ENCODE results near the gene EEF2. TPM values are rescaled to one million over a fixed set of nuclear protein-coding genes. Genes with fewer than 3 reads are reported as not detected.
"Not testable (repeated sequence)": the region's sequence is repeated elsewhere in the genome, so short reads cannot be mapped to it uniquely, and the experiment has no call there.

Gene EEF2
- total RNA-seq, 2 experiments from 2014 or later, result 1,633 to 3,507 TPM

- no peaks in the 10 kb centered on the region for H3K9me2 ChIP-seq (ENCODE audit: insufficient read depth, low read length)
- peaks cover 6% of the 10 kb centered on the region; the same call in 1 of the 2 replicates for H3K36me3 ChIP-seq (ENCODE audit: insufficient read depth, low read length)
- H4K20me1 ChIP-seq (ENCODE audit: insufficient read depth, low read length), result peaks cover 8% of the 10 kb centered on the region
- peaks cover 26% of the 10 kb centered on the region; the same call in 1 of the 2 replicates for H3K79me2 ChIP-seq (ENCODE audit: insufficient read depth, low read depth, low read length)
- H3K27ac ChIP-seq (ENCODE audit: low read depth, low read length, poor library complexity, severe bottlenecking), result peak overlapping the region; percentile 38
- peaks cover 14% of the 10 kb centered on the region for H3K4me1 ChIP-seq (ENCODE audit: insufficient read depth, low read length, poor library complexity, severe bottlenecking)
- CTCF ChIA-PET (ENCODE audit: unreplicated experiment), result interaction anchor here (0.6 kb wide), 1 partner anchor 265 kb away, joined by 3 read pairs; no protein-coding TSS in a partner anchor
- intact Hi-C loops (cut with micrococcal nuclease; ENCODE audit: unreplicated experiment), result loop anchor here (1.0 kb wide), 2 partner anchors 22 to 58 kb away; partner anchors contain the start of gene ZBTB7A
- no TSS peak for BruUV-seq (replicated peaks)
- POLR2A ChIA-PET, result interaction anchor here (0.6 to 0.7 kb wide), 2 partner anchors 11 to 77 kb away, joined by 3 read pairs; no protein-coding TSS in a partner anchor
- peak overlapping the region; percentile 99 for H3K4me2 ChIP-seq (ENCODE audit: low read length)
- TF ChIP-seq, protein P1, sequence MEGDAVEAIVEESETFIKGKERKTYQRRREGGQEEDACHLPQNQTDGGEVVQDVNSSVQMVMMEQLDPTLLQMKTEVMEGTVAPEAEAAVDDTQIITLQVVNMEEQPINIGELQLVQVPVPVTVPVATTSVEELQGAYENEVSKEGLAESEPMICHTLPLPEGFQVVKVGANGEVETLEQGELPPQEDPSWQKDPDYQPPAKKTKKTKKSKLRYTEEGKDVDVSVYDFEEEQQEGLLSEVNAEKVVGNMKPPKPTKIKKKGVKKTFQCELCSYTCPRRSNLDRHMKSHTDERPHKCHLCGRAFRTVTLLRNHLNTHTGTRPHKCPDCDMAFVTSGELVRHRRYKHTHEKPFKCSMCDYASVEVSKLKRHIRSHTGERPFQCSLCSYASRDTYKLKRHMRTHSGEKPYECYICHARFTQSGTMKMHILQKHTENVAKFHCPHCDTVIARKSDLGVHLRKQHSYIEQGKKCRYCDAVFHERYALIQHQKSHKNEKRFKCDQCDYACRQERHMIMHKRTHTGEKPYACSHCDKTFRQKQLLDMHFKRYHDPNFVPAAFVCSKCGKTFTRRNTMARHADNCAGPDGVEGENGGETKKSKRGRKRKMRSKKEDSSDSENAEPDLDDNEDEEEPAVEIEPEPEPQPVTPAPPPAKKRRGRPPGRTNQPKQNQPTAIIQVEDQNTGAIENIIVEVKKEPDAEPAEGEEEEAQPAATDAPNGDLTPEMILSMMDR (conservative IDR thresholded peaks at IDR 0.05; ENCODE audit: low read length), result no peak
- TF ChIP-seq EZH2phosphoT487 (IDR thresholded peaks at IDR 0.05; ENCODE audit: borderline replicate concordance, low read depth, low read length), result no peak
- no peak overlapping the region for H2AFZ ChIP-seq (ENCODE audit: low read length)
- H3K9me3 ChIP-seq (ENCODE audit: low read length), result no peaks in the 10 kb centered on the region
- peak overlapping the region; percentile 96 for H3K4me3 ChIP-seq (ENCODE audit: low read depth, low read length, poor library complexity, severe bottlenecking)
- peak; percentile 30 for DNase-seq (ENCODE audit: low spot score)
Measured at GRCh38 chr19:4007836-4008539, 22.7 kb upstream of the EEF2 start.

DNA sequence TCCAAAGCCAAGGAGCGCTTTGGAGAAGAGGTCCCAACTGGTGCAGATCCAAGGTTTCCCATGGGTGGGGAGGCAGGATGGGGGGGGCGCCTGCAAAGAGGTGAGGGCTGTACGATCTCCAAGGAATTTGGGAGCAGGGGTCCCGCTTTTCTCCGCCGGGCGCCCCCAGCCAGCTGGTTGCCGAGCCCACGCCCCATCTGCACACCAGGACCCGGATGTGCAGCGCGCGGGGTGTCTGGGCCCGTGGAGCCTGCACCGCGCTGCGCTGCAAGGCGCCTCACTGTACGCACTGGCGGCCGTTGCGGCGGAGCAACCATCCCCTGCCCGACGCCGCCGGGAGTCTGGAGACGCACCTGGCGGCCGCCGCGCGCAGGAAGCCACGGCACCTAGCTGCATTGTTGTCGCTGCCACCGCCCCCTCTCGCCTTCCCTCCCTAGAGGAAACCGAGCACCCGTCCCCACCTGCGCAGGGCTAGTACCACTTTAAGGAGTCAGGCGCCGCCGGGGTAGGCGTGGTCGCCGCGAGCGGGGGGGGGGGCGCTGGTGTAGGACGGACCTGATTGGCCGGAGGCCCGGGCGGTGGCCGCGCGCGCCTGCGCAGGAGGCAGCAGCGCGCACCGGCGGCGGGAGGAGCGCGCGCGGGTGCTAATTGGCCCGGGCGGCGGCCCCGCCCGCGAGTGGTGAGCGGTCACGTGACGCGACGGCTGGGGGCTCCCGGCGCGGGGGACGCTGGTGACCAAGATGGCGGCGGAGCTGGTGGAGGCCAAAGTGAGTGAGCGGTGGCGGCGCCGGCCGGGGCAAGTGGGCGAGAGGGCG is 22.0 kb upstream of the EEF2 start, which contains the start of gene PIAS4:
PIAS4 (plus strand) TSS at position 716 of the 815 bp plus-strand sequence; CDS start at position 741, 25 bp downstream.
- peak within 1 kb of the TSS; percentile 80 for H3K27ac ChIP-seq (ENCODE audit: low read depth, low read length, poor library complexity, severe bottlenecking)
- peak; percentile 98 for DNase-seq (ENCODE audit: low spot score)
- H4K20me1 ChIP-seq (ENCODE audit: insufficient read depth, low read length), result peaks cover 8% of the 10 kb centered on the region
- no peaks in the 10 kb centered on the region for H3K9me3 ChIP-seq (ENCODE audit: low read length)
- peak within 1 kb of the TSS; percentile 99 for H3K4me2 ChIP-seq (ENCODE audit: low read length)
- H3K9me2 ChIP-seq (ENCODE audit: insufficient read depth, low read length), result no peaks in the 10 kb centered on the region
- CTCF ChIA-PET (ENCODE audit: unreplicated experiment), result interaction anchor here (0.6 to 0.9 kb wide), 3 partner anchors 15 to 266 kb away, joined by 3 to 8 read pairs (median 5); partner anchors contain the start of gene EEF2
- H3K4me3 ChIP-seq (ENCODE audit: low read depth, low read length, poor library complexity, severe bottlenecking), result peak within 1 kb of the TSS; percentile 96
- peaks cover 26% of the 10 kb centered on the region; the same call in 1 of the 2 replicates for H3K79me2 ChIP-seq (ENCODE audit: insufficient read depth, low read depth, low read length)
- H3K36me3 ChIP-seq (ENCODE audit: insufficient read depth, low read length), result peaks cover 4% of the 10 kb centered on the region; the same call in 1 of the 2 replicates
- intact Hi-C loops (cut with micrococcal nuclease; ENCODE audit: unreplicated experiment), result loop anchor here (1.0 kb wide), 2 partner anchors 21 to 59 kb away; partner anchors contain the start of gene ZBTB7A
- no peak for TF ChIP-seq EZH2phosphoT487 (IDR thresholded peaks at IDR 0.05; ENCODE audit: borderline replicate concordance, low read depth, low read length)
- TF ChIP-seq, protein P1 (conservative IDR thresholded peaks at IDR 0.05; ENCODE audit: low read length), result 0 out of 2 replicates have a peak, but pooled peaks have one; percentile 13
- H2AFZ ChIP-seq (ENCODE audit: low read length), result peak within 1 kb of the TSS; percentile 66
- peaks cover 14% of the 10 kb centered on the region for H3K4me1 ChIP-seq (ENCODE audit: insufficient read depth, low read length, poor library complexity, severe bottlenecking)
- POLR2A ChIA-PET, result interaction anchor here (0.7 kb wide), 2 partner anchors 98 to 251 kb away, joined by 3 to 4 read pairs; no protein-coding TSS in a partner anchor
- BruUV-seq (replicated peaks), result TSS peak; percentile 84

- H3K9me3 ChIP-seq (ENCODE audit: low read length); H2AFZ ChIP-seq (ENCODE audit: low read length); CTCF ChIA-PET (ENCODE audit: unreplicated experiment); H3K4me2 ChIP-seq (ENCODE audit: low read length); H3K4me3 ChIP-seq (ENCODE audit: low read depth, low read length, poor library complexity, severe bottlenecking); H4K20me1 ChIP-seq (ENCODE audit: insufficient read depth, low read length); intact Hi-C loops (cut with micrococcal nuclease; ENCODE audit: unreplicated experiment); BruUV-seq (replicated peaks); DNase-seq (ENCODE audit: low spot score); H3K27ac ChIP-seq (ENCODE audit: low read depth, low read length, poor library complexity, severe bottlenecking); POLR2A ChIA-PET; H3K9me2 ChIP-seq (ENCODE audit: insufficient read depth, low read length); H3K36me3 ChIP-seq (ENCODE audit: insufficient read depth, low read length): not testable (repeated sequence)
- H3K4me1 ChIP-seq (ENCODE audit: insufficient read depth, low read length, poor library complexity, severe bottlenecking), result peaks cover 14% of the 10 kb centered on the region
- peaks cover 26% of the 10 kb centered on the region; the same call in 1 of the 2 replicates for H3K79me2 ChIP-seq (ENCODE audit: insufficient read depth, low read depth, low read length)
Measured at GRCh38 chr19:4005436-4005835, 20.2 kb upstream of the EEF2 start.

GRCh38 chr19:4000798-4001197 is 15.5 kb upstream of the EEF2 start:
- H3K4me2 ChIP-seq (ENCODE audit: low read length); H3K9me2 ChIP-seq (ENCODE audit: insufficient read depth, low read length); H3K4me3 ChIP-seq (ENCODE audit: low read depth, low read length, poor library complexity, severe bottlenecking); H3K27ac ChIP-seq (ENCODE audit: low read depth, low read length, poor library complexity, severe bottlenecking); DNase-seq (ENCODE audit: low spot score); H3K9me3 ChIP-seq (ENCODE audit: low read length); H3K79me2 ChIP-seq (ENCODE audit: insufficient read depth, low read depth, low read length); H2AFZ ChIP-seq (ENCODE audit: low read length); H3K4me1 ChIP-seq (ENCODE audit: insufficient read depth, low read length, poor library complexity, severe bottlenecking); H3K36me3 ChIP-seq (ENCODE audit: insufficient read depth, low read length); intact Hi-C loops (cut with micrococcal nuclease; ENCODE audit: unreplicated experiment); H4K20me1 ChIP-seq (ENCODE audit: insufficient read depth, low read length); BruUV-seq (replicated peaks): not testable (repeated sequence)
- CTCF ChIA-PET (ENCODE audit: unreplicated experiment), result interaction anchor here (0.6 kb wide), 1 partner anchor 31 kb away, joined by 5 read pairs; no protein-coding TSS in a partner anchor
- POLR2A ChIA-PET, result interaction anchor here (0.7 to 1.8 kb wide), 3 partner anchors 11 to 238 kb away, joined by 4 to 6 read pairs (median 5); partner anchors contain the start of genes EEF2 and MRPL54
